ENCODE data around the gene ITPKB.

Gene ITPKB

DNA sequence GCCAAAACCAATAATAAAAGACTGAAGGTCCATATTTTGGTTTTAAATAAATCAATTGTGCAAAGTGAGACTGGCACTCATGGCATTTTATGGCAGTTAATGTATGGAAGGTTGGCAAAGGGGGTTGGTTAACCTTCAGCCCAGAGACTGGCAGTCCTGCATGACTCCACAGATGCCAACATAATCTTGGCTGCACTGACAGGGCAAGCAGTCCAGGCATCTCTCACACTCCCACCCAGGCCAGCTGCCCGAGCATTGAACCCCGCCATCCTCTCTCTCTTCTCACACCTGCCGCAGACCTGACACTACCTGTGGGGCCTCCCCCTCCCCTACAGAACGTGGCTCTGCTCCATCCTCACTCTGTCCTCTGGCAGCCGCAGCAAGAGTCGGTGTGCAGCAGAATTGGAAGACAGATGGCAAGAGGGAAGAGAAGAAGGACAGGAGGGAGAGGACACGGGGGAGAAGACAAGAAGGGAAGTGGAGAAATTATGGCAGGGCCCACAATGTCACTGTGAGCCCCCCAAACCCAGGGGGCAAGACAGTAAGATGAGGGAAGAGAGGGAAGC lies 43.7 kb downstream of the ITPKB start:
- H3K9me3 ChIP-seq: no peaks in the 10 kb centered on the region
- H3K4me1 ChIP-seq: peaks cover 0 to 26% (median 15%) of the 10 kb centered on the region in 4 donors
- no peak overlapping the region for H3K27ac ChIP-seq
- TF ChIP-seq, protein P1, sequence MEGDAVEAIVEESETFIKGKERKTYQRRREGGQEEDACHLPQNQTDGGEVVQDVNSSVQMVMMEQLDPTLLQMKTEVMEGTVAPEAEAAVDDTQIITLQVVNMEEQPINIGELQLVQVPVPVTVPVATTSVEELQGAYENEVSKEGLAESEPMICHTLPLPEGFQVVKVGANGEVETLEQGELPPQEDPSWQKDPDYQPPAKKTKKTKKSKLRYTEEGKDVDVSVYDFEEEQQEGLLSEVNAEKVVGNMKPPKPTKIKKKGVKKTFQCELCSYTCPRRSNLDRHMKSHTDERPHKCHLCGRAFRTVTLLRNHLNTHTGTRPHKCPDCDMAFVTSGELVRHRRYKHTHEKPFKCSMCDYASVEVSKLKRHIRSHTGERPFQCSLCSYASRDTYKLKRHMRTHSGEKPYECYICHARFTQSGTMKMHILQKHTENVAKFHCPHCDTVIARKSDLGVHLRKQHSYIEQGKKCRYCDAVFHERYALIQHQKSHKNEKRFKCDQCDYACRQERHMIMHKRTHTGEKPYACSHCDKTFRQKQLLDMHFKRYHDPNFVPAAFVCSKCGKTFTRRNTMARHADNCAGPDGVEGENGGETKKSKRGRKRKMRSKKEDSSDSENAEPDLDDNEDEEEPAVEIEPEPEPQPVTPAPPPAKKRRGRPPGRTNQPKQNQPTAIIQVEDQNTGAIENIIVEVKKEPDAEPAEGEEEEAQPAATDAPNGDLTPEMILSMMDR (IDR thresholded peaks at IDR 0.05): no peak
- no peak for DNase-seq
- H3K36me3 ChIP-seq: peaks cover 0 to 5% (median 0%) of the 10 kb centered on the region in 3 donors
- H3K27me3 ChIP-seq: no peaks in the 10 kb centered on the region
- no peak overlapping the region for H3K4me3 ChIP-seq
- intact Hi-C loops (cut with DNase I; ENCODE audit: low total_unique reads): no loop called here

DNA sequence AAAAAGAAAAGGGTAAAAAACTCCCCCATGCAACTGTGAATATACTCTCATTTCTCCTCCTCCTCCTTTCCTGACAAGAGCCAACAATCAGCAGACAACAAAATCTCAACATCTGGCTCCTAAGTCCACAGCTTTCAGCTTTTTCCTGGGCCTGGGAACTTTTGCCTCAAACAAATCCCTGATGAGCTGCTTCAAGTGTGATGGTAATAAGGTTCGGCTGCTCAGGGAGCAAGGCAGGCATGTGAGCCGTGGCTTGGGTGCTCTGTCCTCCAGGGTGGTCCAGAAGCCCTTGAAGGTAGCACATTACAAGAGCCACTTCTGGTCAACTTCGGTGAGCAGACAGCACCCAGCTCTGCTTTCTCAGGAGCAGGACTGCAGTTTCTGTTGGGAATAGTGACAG lies 46.3 kb downstream of the ITPKB start:
- peaks cover 0 to 40% (median 26%) of the 10 kb centered on the region in 4 donors for H3K4me1 ChIP-seq
- intact Hi-C loops (cut with DNase I; ENCODE audit: low total_unique reads): no loop called here
- H3K27me3 ChIP-seq: no peaks in the 10 kb centered on the region
- no peak overlapping the region for H3K27ac ChIP-seq
- H3K4me3 ChIP-seq: no peak overlapping the region
- no peaks in the 10 kb centered on the region for H3K9me3 ChIP-seq
- H3K36me3 ChIP-seq: no peaks in the 10 kb centered on the region
- DNase-seq: no peak
- TF ChIP-seq, protein P1 (IDR thresholded peaks at IDR 0.05): no peak

DNA sequence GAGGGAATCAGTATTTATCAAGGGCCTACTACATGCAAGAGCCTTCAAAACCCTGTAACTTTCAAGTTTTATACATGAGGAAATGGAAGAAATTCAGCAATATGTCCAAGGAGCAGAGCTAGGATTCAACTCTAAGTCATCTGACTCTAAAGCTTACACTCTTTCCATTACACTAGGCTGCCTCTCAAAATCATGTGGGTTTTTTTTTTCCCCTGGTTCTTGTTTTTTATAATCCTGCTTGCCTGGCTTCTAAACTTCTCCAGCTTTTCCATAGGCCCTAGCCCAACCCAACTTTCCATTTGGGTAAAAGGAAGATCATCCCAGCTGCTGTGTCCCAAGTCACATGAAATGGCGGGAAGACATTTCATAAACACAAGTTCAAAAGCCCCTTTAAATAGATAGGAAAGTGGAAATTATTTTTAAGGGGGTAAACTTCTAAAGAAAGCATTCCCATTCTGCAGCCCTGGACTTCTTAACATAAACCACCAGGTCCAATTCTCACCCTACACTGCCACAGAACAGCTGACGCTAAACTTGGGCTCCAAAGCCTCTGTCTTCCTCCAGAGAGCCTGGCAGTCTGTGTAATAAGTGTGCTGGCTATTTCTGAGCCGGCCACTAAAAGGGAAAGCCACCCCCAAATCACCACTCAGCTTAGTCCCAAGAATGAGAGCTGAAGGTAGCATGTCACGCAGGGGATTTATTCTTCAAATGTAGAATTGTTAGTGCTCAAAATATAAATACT lies 46.9 kb downstream of the ITPKB start:
- Histone ChIP-seq H3K27ac (peak overlapping the region in 1 of 2 donors; percentile 16), H3K4me1 (peaks cover 0 to 46% (median 32%) of the 10 kb centered on the region in 4 donors), H3K4me3 (no peak overlapping the region), H3K27me3 (no peaks in the 10 kb centered on the region), H3K36me3 (no peaks in the 10 kb centered on the region), H3K9me3 (no peaks in the 10 kb centered on the region)
- no peak for DNase-seq
- TF ChIP-seq, protein P1 (IDR thresholded peaks at IDR 0.05): no peak
- intact Hi-C loops (cut with DNase I; ENCODE audit: low total_unique reads): no loop called here

DNA sequence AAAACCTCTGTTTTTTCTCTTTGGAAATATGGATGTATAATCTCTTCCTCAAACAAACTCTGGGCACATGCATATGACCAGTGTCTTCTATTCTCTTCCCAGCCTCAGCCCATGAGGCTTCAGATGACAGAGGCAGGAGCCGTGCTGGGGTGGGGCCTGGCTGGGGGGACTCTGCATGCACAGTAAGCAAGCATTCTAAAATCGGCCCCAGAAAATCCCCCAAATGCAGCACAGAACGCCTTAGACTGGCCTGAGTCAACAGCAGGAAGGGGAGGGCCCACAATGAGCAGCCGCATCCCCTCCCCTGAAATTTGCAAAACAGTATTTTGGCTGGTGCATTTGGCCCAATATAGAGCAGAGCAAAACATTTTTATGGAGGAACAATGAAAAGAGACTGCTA lies 47.8 kb downstream of the ITPKB start:
- TF ChIP-seq, protein P1 (IDR thresholded peaks at IDR 0.05): no peak
- Histone ChIP-seq H3K27me3 (no peaks in the 10 kb centered on the region), H3K27ac (peak overlapping the region in 1 of 2 donors; percentile 16), H3K36me3 (no peaks in the 10 kb centered on the region), H3K4me3 (no peak overlapping the region), H3K9me3 (no peaks in the 10 kb centered on the region), H3K4me1 (peaks cover 0 to 55% (median 40%) of the 10 kb centered on the region in 4 donors)
- no peak for DNase-seq
- intact Hi-C loops (cut with DNase I; ENCODE audit: low total_unique reads): no loop called here

DNA sequence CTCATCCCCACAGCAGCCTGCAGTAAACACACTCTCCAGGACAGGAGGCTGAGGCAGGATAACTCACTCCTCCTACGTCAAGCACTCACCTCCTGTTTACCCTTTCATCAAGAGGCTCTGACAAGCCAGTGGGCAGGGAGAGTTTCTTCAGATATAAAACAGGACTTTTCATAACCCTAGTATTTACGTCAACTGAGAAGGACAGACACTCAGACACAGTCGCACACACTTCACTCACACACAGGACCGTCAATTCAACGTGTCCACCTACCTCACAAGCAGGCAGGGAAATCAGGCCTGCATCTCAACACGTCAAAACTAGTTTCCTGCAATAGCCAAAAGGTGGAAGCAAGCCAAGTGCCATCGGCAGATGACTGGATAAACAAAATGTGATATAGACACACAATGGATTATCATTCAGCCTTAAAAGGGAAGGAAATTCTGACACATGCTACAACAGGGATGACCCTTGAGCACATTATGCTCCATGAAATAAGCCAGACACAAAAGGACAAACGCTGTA lies 48.6 kb downstream of the ITPKB start:
- no peaks in the 10 kb centered on the region for H3K9me3 ChIP-seq
- intact Hi-C loops (cut with DNase I; ENCODE audit: low total_unique reads): no loop called here
- TF ChIP-seq, protein P1 (IDR thresholded peaks at IDR 0.05): no peak
- no peaks in the 10 kb centered on the region for H3K36me3 ChIP-seq
- DNase-seq: no peak
- H3K27ac ChIP-seq: no peak overlapping the region
- H3K4me3 ChIP-seq: no peak overlapping the region
- H3K4me1 ChIP-seq: peaks cover 0 to 56% (median 40%) of the 10 kb centered on the region in 4 donors
- no peaks in the 10 kb centered on the region for H3K27me3 ChIP-seq

All from tibial artery (tissue), 4 donors.